ENCODE data around the gene GRPEL2. TPM values are rescaled to one million over a fixed set of nuclear protein-coding genes. Genes with fewer than 3 reads are reported as not detected.

The GRPEL2 gene
- polyA plus RNA-seq, 1 experiment = 21.6 TPM

DNA sequence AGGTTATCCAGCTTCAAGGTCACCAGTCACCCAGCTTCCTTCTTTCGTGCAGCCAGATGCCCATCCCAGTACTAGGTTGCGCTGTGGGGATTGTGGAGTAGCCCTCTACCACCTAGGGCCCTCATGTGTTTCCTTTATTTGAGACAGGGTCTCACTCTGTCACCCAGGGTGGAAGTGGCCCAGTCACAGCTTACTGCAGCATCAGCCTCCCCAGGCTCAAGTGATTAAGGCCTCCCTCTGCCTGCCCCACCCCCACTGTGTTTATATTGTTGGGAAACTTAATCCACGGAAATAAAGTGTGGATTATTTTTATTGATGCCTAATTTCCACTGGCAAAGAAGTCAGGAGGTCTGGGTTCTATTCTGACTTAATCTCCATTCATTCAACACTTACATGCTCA is 29.5 kb downstream of the GRPEL2 start:
- TF ChIP-seq, protein P1, sequence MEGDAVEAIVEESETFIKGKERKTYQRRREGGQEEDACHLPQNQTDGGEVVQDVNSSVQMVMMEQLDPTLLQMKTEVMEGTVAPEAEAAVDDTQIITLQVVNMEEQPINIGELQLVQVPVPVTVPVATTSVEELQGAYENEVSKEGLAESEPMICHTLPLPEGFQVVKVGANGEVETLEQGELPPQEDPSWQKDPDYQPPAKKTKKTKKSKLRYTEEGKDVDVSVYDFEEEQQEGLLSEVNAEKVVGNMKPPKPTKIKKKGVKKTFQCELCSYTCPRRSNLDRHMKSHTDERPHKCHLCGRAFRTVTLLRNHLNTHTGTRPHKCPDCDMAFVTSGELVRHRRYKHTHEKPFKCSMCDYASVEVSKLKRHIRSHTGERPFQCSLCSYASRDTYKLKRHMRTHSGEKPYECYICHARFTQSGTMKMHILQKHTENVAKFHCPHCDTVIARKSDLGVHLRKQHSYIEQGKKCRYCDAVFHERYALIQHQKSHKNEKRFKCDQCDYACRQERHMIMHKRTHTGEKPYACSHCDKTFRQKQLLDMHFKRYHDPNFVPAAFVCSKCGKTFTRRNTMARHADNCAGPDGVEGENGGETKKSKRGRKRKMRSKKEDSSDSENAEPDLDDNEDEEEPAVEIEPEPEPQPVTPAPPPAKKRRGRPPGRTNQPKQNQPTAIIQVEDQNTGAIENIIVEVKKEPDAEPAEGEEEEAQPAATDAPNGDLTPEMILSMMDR (IDR thresholded peaks at IDR 0.05; ENCODE audit: low read depth, low read length) = no peak
- H3K27me3 ChIP-seq (ENCODE audit: control insufficient read depth, insufficient read depth, low read length) = no peaks in the 10 kb centered on the region
- H3K9me3 ChIP-seq (ENCODE audit: control insufficient read depth, insufficient read depth, low read length) = no peaks in the 10 kb centered on the region
- ChIA-PET CTCF (interaction anchor here (1.4 to 2.6 kb wide), 3 partner anchors 7 to 190 kb away, joined by 7 to 17 read pairs (median 9); no protein-coding TSS in a partner anchor), POLR2A (no interaction called here)
- no peak overlapping the region for H3K27ac ChIP-seq (ENCODE audit: low read depth, low read length)
- DNase-seq (ENCODE audit: low read depth, low spot score) = no peak
- H3K4me3 ChIP-seq (ENCODE audit: low read depth, low read length) = no peak overlapping the region

DNA sequence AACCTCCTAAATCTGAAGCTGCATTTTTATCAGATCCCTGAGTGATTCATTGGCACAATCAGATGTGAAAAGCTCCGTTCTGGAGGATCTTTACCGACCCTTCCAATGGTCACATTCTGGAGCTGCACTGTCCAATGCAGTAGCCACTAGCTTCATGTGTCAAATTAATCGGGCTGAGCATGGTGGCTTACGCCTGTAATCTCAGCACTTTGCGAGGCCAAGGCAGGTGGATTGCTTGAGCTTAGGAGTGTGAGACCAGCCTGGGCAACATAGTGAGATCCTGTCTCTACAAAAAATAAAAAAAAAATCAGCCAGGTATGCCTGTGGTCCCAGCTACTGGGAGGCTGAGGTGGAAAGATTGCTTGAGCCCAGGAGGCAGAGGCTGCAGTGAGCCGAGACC is 30.1 kb downstream of the GRPEL2 start:
- ChIA-PET CTCF (interaction anchor here (1.4 to 2.6 kb wide), 3 partner anchors 8 to 189 kb away, joined by 7 to 17 read pairs (median 9); no protein-coding TSS in a partner anchor), POLR2A (interaction anchor here (0.6 kb wide), 1 partner anchor 112 kb away, joined by 3 read pairs; no protein-coding TSS in a partner anchor)
- Histone ChIP-seq H3K4me3 (ENCODE audit: low read depth, low read length) (no peak overlapping the region), H3K9me3 (ENCODE audit: control insufficient read depth, insufficient read depth, low read length) (no peaks in the 10 kb centered on the region), H3K27me3 (ENCODE audit: control insufficient read depth, insufficient read depth, low read length) (no peaks in the 10 kb centered on the region), H3K27ac (ENCODE audit: low read depth, low read length) (no peak overlapping the region)
- TF ChIP-seq, protein P1 (IDR thresholded peaks at IDR 0.05; ENCODE audit: low read depth, low read length) = no peak
- no peak for DNase-seq (ENCODE audit: low read depth, low spot score)

DNA sequence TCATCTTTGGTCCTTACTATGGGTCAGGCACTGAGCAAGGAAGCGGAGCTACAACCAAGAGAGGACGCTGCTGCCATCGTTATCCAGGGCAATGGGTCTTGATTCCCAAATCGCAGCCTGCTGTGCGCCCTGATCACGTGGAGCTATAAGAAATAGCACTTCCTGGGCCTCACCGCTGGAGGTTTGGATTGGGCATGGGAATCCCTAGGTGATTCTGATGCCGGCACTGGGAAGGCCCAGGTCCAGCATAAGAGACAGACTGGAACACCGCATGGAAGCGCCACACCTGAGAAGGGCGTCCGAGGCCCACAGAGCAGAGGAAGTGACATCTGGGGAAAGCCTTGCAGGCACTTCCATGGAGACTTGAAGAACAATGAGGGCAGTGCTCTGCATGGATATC is 30.8 kb downstream of the GRPEL2 start:
- CTCF ChIA-PET = interaction anchor here (0.6 to 2.6 kb wide), 5 partner anchors 9 to 189 kb away, joined by 3 to 17 read pairs (median 7); no protein-coding TSS in a partner anchor
- TF ChIP-seq, protein P1 (IDR thresholded peaks at IDR 0.05; ENCODE audit: low read depth, low read length) = no peak

DNA sequence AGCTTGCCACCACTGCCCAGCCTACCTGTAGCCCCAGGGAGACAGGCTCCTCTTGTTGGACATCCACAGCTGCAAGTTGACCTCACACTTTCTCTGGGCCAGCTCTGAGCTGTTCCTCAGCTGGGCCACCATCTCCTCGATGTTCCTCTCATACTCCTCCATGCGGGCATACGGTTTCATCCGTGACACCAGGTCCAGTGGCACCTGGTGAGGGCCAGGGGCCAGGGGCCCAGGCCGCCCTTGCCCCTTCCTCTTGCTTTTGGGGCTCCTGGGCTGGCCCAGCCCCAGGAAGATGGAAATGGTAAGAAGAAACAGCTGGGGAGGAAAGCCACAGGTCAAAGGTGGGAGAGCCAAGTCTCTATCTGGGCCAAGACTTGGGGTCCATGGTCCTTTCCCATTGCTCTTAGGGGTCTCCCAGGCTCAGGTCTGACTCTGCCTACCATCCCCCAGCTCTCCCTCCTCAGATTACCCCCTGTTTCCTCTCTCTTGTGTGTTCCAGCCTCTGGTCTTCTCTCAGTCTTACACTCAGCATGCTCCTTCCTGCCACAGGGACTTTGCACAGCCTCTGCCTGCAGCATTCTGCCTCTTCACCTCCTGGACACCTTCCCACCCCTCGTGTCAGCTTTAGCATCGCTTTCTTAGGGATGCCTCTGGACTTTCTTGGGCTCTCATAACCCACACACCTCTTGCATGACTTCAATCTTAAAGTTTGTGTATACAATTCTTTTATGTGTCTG is 31.6 kb downstream of the GRPEL2 start:
- no peak for DNase-seq (ENCODE audit: low read depth, low spot score)
- TF ChIP-seq, protein P1 (IDR thresholded peaks at IDR 0.05; ENCODE audit: low read depth, low read length) = no peak
- Histone ChIP-seq H3K27ac (ENCODE audit: low read depth, low read length) (no peak overlapping the region), H3K4me3 (ENCODE audit: low read depth, low read length) (no peak overlapping the region), H3K9me3 (ENCODE audit: control insufficient read depth, insufficient read depth, low read length) (no peaks in the 10 kb centered on the region), H3K27me3 (ENCODE audit: control insufficient read depth, insufficient read depth, low read length) (no peaks in the 10 kb centered on the region)
- POLR2A ChIA-PET = interaction anchor here (1.5 kb wide), 1 partner anchor 57 kb away, joined by 5 read pairs; no protein-coding TSS in a partner anchor
- CTCF ChIA-PET = interaction anchor here (0.6 to 2.6 kb wide), 5 partner anchors 10 to 188 kb away, joined by 3 to 17 read pairs (median 3); no protein-coding TSS in a partner anchor

More for the DNA sequence above, 30.8 kb downstream of the GRPEL2 start:
- Histone ChIP-seq H3K4me3 (ENCODE audit: low read depth, low read length) (no peak overlapping the region), H3K27me3 (ENCODE audit: control insufficient read depth, insufficient read depth, low read length) (no peaks in the 10 kb centered on the region), H3K27ac (ENCODE audit: low read depth, low read length) (no peak overlapping the region), H3K9me3 (ENCODE audit: control insufficient read depth, insufficient read depth, low read length) (no peaks in the 10 kb centered on the region)
- POLR2A ChIA-PET = interaction anchor here (0.6 to 1.5 kb wide), 2 partner anchors 58 to 111 kb away, joined by 3 to 5 read pairs; no protein-coding TSS in a partner anchor
- no peak for DNase-seq (ENCODE audit: low read depth, low spot score)

Data from AG04450 (cell line).